LNCaP clone FGC (cell line): ENCODE data around the gene MOBP.
A peak's percentile ranks its signal among the peaks of the same experiment; 100 is the strongest.

Source experiments
- DNase-seq: peaks from one replicate; pipeline ENCODE4 v3.0.0-alpha.2; 2011; ENCODE audit warnings: low read depth
- H3K4me3 ChIP-seq: 2 replicates; pipeline ENCODE4 v1.5.1; 2011; ENCODE audit warnings: mild to moderate bottlenecking, low read depth, low read length, control low read depth
- CTCF ChIP-seq: IDR thresholded peaks from 2 replicates; pipeline ENCODE4 v1.5.1; 2012; ENCODE audit warnings: mild to moderate bottlenecking; ENCODE audit not compliant: control insufficient read depth, insufficient read depth; ENCODE audit errors: extremely low read depth

Gene MOBP

GRCh38 chr3:39440316-39440715 lies 27.2 kb upstream of the MOBP start:
- H3K4me3 ChIP-seq, result no peak overlapping the region
- no peak for DNase-seq
- TF ChIP-seq CTCF, result no peak

GRCh38 chr3:39443530-39443929 lies 23.9 kb upstream of the MOBP start:
- no peak for DNase-seq
- no peak overlapping the region for H3K4me3 ChIP-seq
- TF ChIP-seq CTCF, result no peak; the same call in 1 of the 2 replicates

DNA sequence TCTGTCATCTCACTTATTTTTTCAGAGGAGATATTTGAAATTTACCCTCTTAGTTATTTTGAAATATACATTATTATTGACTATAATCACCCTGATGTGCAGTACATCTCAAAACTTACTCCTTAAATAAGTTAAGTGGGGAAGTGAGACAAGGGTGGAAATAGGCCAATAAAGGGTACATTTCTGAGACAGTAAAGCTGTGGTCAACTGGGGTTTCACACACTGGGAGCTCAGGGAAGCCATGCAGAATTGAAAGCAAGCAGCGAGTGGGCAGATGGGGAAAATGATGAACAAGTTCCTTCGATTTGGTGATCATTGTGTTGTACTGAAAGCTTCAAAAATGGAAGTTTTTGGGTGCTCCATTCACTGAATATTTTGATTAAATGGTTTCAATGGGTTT lies 21.6 kb upstream of the MOBP start:
- H3K4me3 ChIP-seq, result no peak overlapping the region
- no peak for TF ChIP-seq CTCF
- DNase-seq, result no peak

- no peak for TF ChIP-seq CTCF
- no peak for DNase-seq
- no peak overlapping the region for H3K4me3 ChIP-seq
These were observed 21.0 kb upstream of the MOBP start for GRCh38 chr3:39446444-39446843.

DNA sequence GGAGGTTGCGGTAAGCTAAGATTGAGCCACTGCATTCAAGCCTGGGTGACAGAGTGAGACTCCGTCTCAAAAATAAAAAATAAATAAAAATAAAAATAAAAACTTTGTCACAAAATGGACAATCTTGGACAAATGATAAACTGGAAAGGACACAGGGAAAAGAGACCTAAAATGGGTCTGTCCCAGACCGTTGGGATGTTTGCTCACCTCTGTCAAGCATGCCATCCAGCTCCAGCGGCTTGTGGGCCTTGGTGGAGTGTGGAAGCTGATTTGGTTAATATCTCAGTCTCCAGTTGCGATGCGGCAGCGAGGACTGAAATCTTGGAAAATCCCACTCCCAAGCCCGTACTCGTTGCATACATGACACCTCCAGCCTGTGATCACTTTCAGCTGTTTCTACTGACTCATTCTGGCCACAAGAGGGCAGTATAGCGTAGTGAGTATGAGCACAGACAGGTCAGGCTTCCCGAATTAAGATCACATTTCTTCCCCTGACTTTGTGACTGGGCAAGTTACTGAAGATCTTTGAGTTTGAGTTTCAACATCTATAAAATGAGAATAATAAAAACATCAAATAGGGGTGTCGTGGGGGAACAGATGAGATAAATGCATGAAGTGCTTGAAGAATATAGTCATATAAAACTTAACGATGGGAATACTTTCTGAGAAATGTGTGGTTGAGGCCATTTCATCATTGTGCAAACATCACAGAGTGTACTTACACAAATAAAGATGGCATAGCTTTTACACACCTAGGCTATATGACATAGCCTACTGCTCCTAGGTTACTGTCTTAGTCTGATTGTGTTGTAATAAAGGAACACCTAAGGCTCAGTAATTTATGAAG lies 19.6 kb upstream of the MOBP start:
- no peak overlapping the region for H3K4me3 ChIP-seq
- peak; percentile 77 for DNase-seq
- TF ChIP-seq CTCF, result peak; percentile 87

DNA sequence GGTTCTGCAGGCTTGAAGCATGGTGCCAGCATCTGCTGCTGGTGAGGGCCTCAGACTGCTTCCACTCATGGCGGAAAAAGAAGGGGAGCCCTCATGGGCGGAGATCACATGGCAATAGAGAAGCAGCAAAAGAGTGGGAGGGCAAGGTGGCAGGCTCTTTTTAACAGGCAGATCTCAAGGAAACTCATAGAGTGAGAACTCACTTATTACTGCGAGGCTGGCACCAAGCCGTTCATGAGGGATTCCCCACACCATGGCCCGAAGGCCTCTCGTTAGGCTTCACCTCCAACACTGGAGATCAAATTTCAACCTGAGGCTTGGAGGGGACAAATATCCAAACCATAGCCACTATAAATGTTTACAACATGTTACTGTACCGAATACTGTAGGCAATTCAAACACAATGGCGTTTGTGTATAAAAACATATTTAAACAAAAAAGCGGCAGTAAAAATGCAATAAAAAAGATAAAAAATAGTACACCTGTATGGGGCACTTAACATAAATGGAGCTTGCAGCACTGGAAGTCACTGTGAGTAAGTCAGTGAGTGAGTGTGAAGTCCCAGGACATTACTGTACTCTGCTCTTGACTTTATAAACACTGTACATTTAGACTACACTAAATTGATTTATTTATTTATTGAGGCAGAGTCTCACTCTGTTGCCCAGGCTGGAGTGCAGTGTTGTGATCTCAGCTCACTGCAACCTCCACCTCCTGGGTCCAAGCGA lies 18.8 kb upstream of the MOBP start:
- H3K4me3 ChIP-seq, result no peak overlapping the region
- no peak for TF ChIP-seq CTCF
- DNase-seq, result peak; percentile 14
